DOHH2 (cell line): ENCODE measurements around the gene AHRR.
"Not testable (repeated sequence)": the region's sequence is repeated elsewhere in the genome, so short reads cannot be mapped to it uniquely, and the experiment has no call there.

Experiments used
- CTCF ChIP-seq: fragments of 200-600 bp; sonication (generic); IDR thresholded peaks from one replicate; pipeline ENCODE4 v1.5.1; 2014; ENCODE audit warnings: antibody characterized with exemption, mild to moderate bottlenecking, low read depth, low read length; ENCODE audit not compliant: poor library complexity, severe bottlenecking
- EZH2phosphoT487 ChIP-seq: fragments of 200-600 bp; sonication (generic); IDR thresholded peaks from 2 replicates; pipeline ENCODE4 v1.6.1; 2017; ENCODE audit warnings: borderline replicate concordance, mild to moderate bottlenecking, antibody characterized with exemption, low read length, moderate library complexity, mixed read lengths

- not testable (repeated sequence) for TF ChIP-seq CTCF, EZH2phosphoT487
Observed at GRCh38 chr5:273491-273890, 48.0 kb upstream of the AHRR start.
